GM23248 (cell line): Measurements from ENCODE around the gene HSPA12B. TPM values are rescaled to one million over a fixed set of nuclear protein-coding genes. Genes with fewer than 3 reads are reported as not detected.

ENCODE experiments used
- DNase-seq: peaks from one replicate; pipeline ENCODE4 v3.0.0-alpha.2; 2015
- H2AFZ ChIP-seq: fragments of 200-600 bp; sonication (generic); 2 replicates; pipeline ENCODE4 v1.6.1; 2016; ENCODE audit warnings: antibody characterized with exemption
- H3F3A ChIP-seq: fragments of 200-600 bp; sonication (generic); 2 replicates; pipeline ENCODE4 v1.6.1; 2016; ENCODE audit warnings: mild to moderate bottlenecking, antibody characterized with exemption, mixed run types; ENCODE audit not compliant: insufficient read depth
- H3K27ac ChIP-seq: fragments of 200-600 bp; sonication (generic); 2 replicates; pipeline ENCODE4 v1.5.1; 2016; ENCODE audit warnings: mild to moderate bottlenecking
- H3K27me3 ChIP-seq: fragments of 200-600 bp; sonication (generic); replicated peaks from 2 replicates; pipeline ENCODE4 v1.6.1; 2016; ENCODE audit warnings: mild to moderate bottlenecking; ENCODE audit not compliant: insufficient read depth
- H3K36me3 ChIP-seq: fragments of 200-600 bp; sonication (generic); 2 replicates; pipeline ENCODE4 v1.6.1; 2016; ENCODE audit warnings: low read depth, mild to moderate bottlenecking
- H3K4me1 ChIP-seq: fragments of 200-600 bp; sonication (generic); 2 replicates; pipeline ENCODE4 v1.6.1; 2016; ENCODE audit warnings: mild to moderate bottlenecking; ENCODE audit not compliant: insufficient read depth
- H3K4me2 ChIP-seq: fragments of 200-600 bp; sonication (generic); one replicate; pipeline ENCODE4 v1.6.1; 2016; ENCODE audit warnings: mild to moderate bottlenecking; ENCODE audit not compliant: unreplicated experiment
- H3K4me3 ChIP-seq: fragments of 200-600 bp; sonication (generic); 2 replicates; pipeline ENCODE4 v1.5.1; 2016; ENCODE audit warnings: mild to moderate bottlenecking
- H3K79me2 ChIP-seq: fragments of 200-600 bp; sonication (generic); 2 replicates; pipeline ENCODE4 v1.6.1; 2016; ENCODE audit warnings: mild to moderate bottlenecking; ENCODE audit not compliant: insufficient read depth
- H3K9ac ChIP-seq: fragments of 200-600 bp; sonication (generic); 2 replicates; pipeline ENCODE4 v1.6.1; 2016; ENCODE audit warnings: mild to moderate bottlenecking
- H3K9me2 ChIP-seq: fragments of 200-600 bp; sonication (generic); 2 replicates; pipeline ENCODE4 v1.6.1; 2016; ENCODE audit warnings: mixed run types, mild to moderate bottlenecking, moderate library complexity; ENCODE audit not compliant: insufficient read depth
- H3K9me3 ChIP-seq: fragments of 200-600 bp; sonication (generic); one replicate; pipeline ENCODE4 v1.6.1; 2017; ENCODE audit warnings: low read depth
- H4K20me1 ChIP-seq: fragments of 200-600 bp; sonication (generic); 2 replicates; pipeline ENCODE4 v1.6.0; 2016; ENCODE audit not compliant: insufficient read depth
- EZH2 ChIP-seq: fragments of 200-600 bp; sonication (generic); IDR thresholded peaks from 2 replicates; pipeline ENCODE4 v1.6.1; 2018; ENCODE audit warnings: antibody characterized with exemption, mild to moderate bottlenecking; ENCODE audit not compliant: insufficient read depth, poor library complexity, severe bottlenecking
- EZH2phosphoT487 ChIP-seq: fragments of 200-600 bp; sonication (generic); IDR thresholded peaks from 2 replicates; pipeline ENCODE4 v1.6.1; 2018; ENCODE audit warnings: antibody characterized with exemption, moderate library complexity, mild to moderate bottlenecking, low read depth; ENCODE audit not compliant: insufficient read depth
- WGBS, 2 experiments: methylation state at CpG; one replicate each; pipeline ENCODE4 v1.1.6; 2015 to 2017; ENCODE audit warnings: low lambda C conversion rate in 2 of 2, low coverage in 1 of 2; ENCODE audit errors: missing lambda C conversion rate in 2 of 2; 5-methylcytosine and 5-hydroxymethylcytosine counted together
- in situ Hi-C: fragments of 300-500 bp; cut with MboI; formaldehyde crosslinking; loops from 2 replicates; pipeline ENCODE4 v1.15.0; 2020
- polyA plus RNA-seq: library from polyadenylated mRNA; unstranded; fragments of >200 nt; fragmentation: Nextera tagmentation; extraction: Ambion mirVana; gene quantifications from 2 replicates; pipeline ENCODE4 v1.2.1, GENCODE V29; 2016
- total RNA-seq: library from RNA; depleted of rRNA; stranded (reverse); fragments of >200 nt; shearing (Covaris generic); gene quantifications from 2 replicates; pipeline ENCODE4 v1.2.3, GENCODE V29; 2014

HSPA12B gene
- total and polyA plus RNA-seq, 2 experiments from 2014 or later, result 0.11 TPM; not detected in 1

DNA sequence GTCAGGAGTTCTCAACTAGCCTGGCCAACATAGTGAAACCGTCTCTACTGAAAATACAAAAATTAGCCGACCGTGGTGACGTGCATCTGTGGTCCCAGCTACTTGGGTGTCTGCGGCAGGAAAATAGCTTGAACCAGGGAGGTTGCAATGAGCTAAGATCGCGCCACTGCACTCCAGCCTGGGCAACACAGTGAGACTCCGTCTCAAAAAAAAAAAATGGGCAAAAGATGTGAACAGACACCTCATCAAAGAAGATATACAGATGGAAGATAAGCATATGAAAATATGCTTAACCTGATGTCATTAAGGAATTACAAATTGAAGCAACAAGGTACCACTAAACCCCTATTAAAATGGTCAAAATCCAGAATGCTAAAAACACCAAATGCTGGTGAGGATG lies 9.2 kb upstream of the HSPA12B start:
- TF ChIP-seq EZH2phosphoT487 (no peak), EZH2 (no peak)
- no peaks in the 10 kb centered on the region for H3K9me3 ChIP-seq
- WGBS, 2 experiments, result 72 to 81% methylated on average over 8 of the region's 8 CpGs
- no peak overlapping the region for H3K27ac ChIP-seq
- H3K36me3 ChIP-seq, result no peaks in the 10 kb centered on the region
- no peak for DNase-seq
- H3K4me3 ChIP-seq, result no peak overlapping the region
- H3K9ac ChIP-seq, result no peak overlapping the region
- H3K4me1 ChIP-seq, result peaks cover 14% of the 10 kb centered on the region
- H3K9me2 ChIP-seq, result no peaks in the 10 kb centered on the region
- in situ Hi-C loops, result no loop called here
- no peak overlapping the region for H3K4me2 ChIP-seq
- H2AFZ ChIP-seq, result no peak overlapping the region
- H3K27me3 ChIP-seq, result peaks cover 16% of the 10 kb centered on the region
- H3F3A ChIP-seq, result peaks cover 11% of the 10 kb centered on the region
- no peaks in the 10 kb centered on the region for H4K20me1 ChIP-seq
- H3K79me2 ChIP-seq, result no peaks in the 10 kb centered on the region

DNA sequence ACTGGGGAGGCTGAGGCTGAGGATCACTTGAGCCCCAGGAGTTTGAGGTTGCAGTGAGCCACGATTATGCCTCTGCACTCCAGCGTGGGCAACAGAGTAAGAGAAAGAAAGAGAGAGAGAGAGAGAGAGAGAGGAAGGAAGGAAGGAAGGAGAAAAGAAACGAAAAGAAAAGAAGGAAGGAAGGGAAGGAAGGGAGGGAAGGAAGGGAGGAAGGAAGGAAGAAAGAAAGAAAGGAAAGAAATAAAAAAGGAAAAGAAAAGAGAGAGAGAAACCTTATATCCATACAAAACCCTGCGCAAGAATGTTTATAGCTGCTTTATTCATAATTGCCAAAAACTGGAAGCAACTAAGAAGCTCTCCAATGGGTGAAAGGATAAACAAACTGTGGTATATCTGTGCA lies 8.1 kb upstream of the HSPA12B start:
- no peak overlapping the region for H3K4me2 ChIP-seq
- no peaks in the 10 kb centered on the region for H4K20me1 ChIP-seq
- H3K9ac ChIP-seq, result no peak overlapping the region
- no peak overlapping the region for H3K4me3 ChIP-seq
- 72 to 78% methylated on average over 4 of the region's 4 CpGs for WGBS, 2 experiments
- no peak for DNase-seq
- peaks cover 16% of the 10 kb centered on the region for H3K27me3 ChIP-seq
- TF ChIP-seq EZH2 (no peak), EZH2phosphoT487 (no peak)
- no peaks in the 10 kb centered on the region for H3K36me3 ChIP-seq
- H3K79me2 ChIP-seq, result no peaks in the 10 kb centered on the region
- H3K9me2 ChIP-seq, result no peaks in the 10 kb centered on the region
- no peaks in the 10 kb centered on the region for H3K9me3 ChIP-seq
- H2AFZ ChIP-seq, result no peak overlapping the region
- peaks cover 14% of the 10 kb centered on the region for H3K4me1 ChIP-seq
- H3F3A ChIP-seq, result peaks cover 11% of the 10 kb centered on the region
- in situ Hi-C loops, result no loop called here
- H3K27ac ChIP-seq, result no peak overlapping the region

DNA sequence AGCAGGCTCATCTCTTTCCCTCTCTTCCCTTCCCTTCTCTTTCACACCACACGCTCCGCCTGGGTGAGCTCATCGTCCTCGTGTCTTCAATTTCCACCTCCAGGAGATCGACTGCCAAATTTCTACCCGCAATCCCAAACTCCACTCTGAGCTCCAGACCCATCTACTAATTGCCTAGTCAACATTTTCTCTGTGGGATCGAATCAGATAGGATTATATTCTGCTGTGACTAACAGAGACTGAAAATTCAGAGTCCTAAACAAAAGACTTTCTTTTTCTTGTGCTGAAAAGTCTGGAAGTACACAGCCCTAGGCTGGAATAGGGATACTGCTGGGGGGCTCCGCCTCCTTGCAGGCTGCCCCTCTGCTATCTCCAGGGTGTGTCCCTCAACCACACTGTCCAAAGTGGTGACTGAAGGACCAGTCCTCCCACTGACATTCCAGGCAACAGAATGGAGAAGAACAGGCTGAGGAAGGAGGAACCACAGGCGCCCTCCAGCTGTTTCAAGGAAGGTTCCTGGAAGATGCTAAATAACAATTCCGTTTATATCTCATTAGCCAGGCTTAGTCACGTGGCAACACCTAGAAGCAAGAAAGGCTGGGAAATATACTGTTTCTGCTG lies 5.0 kb upstream of the HSPA12B start:
- in situ Hi-C loops, result no loop called here
- DNase-seq, result peak; percentile 85
- H3K4me1 ChIP-seq, result peaks cover 14% of the 10 kb centered on the region
- peak overlapping the region; percentile 70 for H3K9ac ChIP-seq
- H3K79me2 ChIP-seq, result no peaks in the 10 kb centered on the region
- no peaks in the 10 kb centered on the region for H3K9me2 ChIP-seq
- peaks cover 5% of the 10 kb centered on the region for H3K27me3 ChIP-seq
- peak overlapping the region; percentile 97 for H3K4me2 ChIP-seq
- H3K36me3 ChIP-seq, result no peaks in the 10 kb centered on the region
- TF ChIP-seq EZH2phosphoT487 (no peak), EZH2 (no peak)
- WGBS, 2 experiments, result 1 to 4% methylated on average over 11 of the region's 11 CpGs
- peak overlapping the region; percentile 69 for H3K27ac ChIP-seq
- no peaks in the 10 kb centered on the region for H3K9me3 ChIP-seq
- H3F3A ChIP-seq, result peaks cover 11% of the 10 kb centered on the region
- H4K20me1 ChIP-seq, result no peaks in the 10 kb centered on the region
- peak overlapping the region; percentile 71 for H3K4me3 ChIP-seq
- peak overlapping the region; percentile 82 for H2AFZ ChIP-seq

DNA sequence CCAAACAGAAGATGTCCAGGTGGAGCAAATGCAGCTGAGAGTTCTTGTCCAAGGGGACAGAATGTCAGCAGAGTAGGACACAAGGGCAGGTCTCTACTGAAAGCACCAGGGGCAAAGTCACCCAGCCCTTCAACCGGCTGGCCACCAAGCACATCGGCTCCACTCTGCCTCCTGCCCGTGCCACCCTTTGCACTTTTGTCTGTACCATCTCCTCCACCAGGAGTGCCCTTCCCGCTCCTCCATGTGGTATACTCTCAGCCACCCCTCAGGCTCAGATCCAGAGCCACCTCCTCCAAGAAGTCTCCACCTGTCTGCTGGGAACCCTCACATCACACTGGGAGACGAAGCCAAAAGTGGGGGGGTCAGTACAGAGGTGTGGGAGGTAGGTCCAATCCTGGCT lies 4.1 kb upstream of the HSPA12B start:
- H3K27ac ChIP-seq, result no peak overlapping the region
- H3K27me3 ChIP-seq, result peaks cover 9% of the 10 kb centered on the region

DNA sequence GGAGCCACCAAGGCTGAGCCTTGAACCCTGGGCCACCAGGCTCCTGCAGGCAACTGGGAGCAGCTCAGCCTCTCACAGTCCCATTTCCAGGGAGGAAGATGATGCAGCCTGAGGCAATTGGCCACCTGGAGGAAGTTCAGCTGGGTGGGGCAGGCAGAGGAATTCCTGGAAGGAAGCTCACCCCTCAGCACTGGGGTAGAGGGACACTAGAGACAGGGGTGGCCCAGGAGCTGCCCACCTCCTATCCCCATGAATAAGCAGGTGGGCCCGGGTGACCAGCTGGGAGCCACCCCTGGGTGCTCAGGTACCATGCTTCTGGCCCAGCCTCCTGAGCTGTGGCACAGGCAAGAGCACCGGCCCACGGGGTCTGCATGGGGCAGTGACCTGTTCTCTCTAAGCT lies 3.6 kb upstream of the HSPA12B start:
- Histone ChIP-seq H3K27ac (no peak overlapping the region), H3K4me3 (no peak overlapping the region), H3K9me2 (no peaks in the 10 kb centered on the region), H2AFZ (no peak overlapping the region), H3K36me3 (no peaks in the 10 kb centered on the region), H3F3A (peaks cover 11% of the 10 kb centered on the region), H3K27me3 (peaks cover 13% of the 10 kb centered on the region), H3K79me2 (no peaks in the 10 kb centered on the region), H3K4me1 (peaks cover 14% of the 10 kb centered on the region), H3K4me2 (no peak overlapping the region), H3K9me3 (no peaks in the 10 kb centered on the region), H4K20me1 (no peaks in the 10 kb centered on the region), H3K9ac (no peak overlapping the region)
- WGBS, 2 experiments, result 92 to 98% methylated on average over 3 of the region's 3 CpGs
- in situ Hi-C loops, result no loop called here
- TF ChIP-seq EZH2 (no peak), EZH2phosphoT487 (no peak)
- no peak for DNase-seq

More for the DNA sequence above, 4.1 kb upstream of the HSPA12B start:
- no peaks in the 10 kb centered on the region for H3K9me2 ChIP-seq
- H3F3A ChIP-seq, result peaks cover 11% of the 10 kb centered on the region
- no peak overlapping the region for H3K9ac ChIP-seq
- peaks cover 14% of the 10 kb centered on the region for H3K4me1 ChIP-seq
- no peak overlapping the region for H3K4me3 ChIP-seq
- in situ Hi-C loops, result no loop called here
- H3K79me2 ChIP-seq, result no peaks in the 10 kb centered on the region
- no peaks in the 10 kb centered on the region for H4K20me1 ChIP-seq
- no peak for DNase-seq
- H2AFZ ChIP-seq, result no peak overlapping the region
- 80 to 82% methylated on average over 5 of the region's 5 CpGs for WGBS, 2 experiments
- TF ChIP-seq EZH2phosphoT487 (no peak), EZH2 (no peak)
- H3K36me3 ChIP-seq, result no peaks in the 10 kb centered on the region
- H3K4me2 ChIP-seq, result peak overlapping the region; percentile 97
- H3K9me3 ChIP-seq, result no peaks in the 10 kb centered on the region
